GM19025 (cell line): ENCODE results near the gene TTC3.

Experiments used
- ATAC-seq: cut with Tn5 transposase; IDR thresholded peaks from one replicate; pipeline ENCODE4 v1.9.1; 2021; ENCODE audit warnings: mild to moderate bottlenecking, low read depth, moderate library complexity; ENCODE audit not compliant: unreplicated experiment

TTC3 gene

GRCh38 chr21:37146320-37147235 is 73.5 kb downstream of the TTC3 start:
- ATAC-seq, result no peak

DNA sequence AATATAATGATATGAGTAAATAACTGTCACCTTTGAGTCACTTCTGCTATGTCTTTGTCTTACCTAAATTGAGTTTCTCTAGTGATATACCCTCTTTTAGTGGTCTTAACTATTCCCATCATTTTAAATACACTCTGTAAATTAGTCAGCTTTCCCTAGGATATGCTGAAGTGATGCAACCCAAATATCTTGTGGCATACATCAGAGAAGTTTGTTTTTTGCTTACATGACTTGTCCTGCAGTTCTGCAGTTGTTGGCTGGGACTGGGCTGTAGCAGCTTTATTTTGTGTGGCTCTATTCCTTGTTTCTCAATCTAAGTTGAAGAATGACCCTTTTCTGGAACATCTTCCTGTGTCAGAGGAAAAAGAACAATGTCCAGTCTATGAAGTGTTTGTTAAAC is 76.4 kb downstream of the TTC3 start:
- ATAC-seq, result no peak

- no peak for ATAC-seq
Observed at GRCh38 chr21:37153196-37153934, 80.3 kb downstream of the TTC3 start.

- no peak for ATAC-seq
Observed at GRCh38 chr21:37153935-37154350, 80.9 kb downstream of the TTC3 start.

DNA sequence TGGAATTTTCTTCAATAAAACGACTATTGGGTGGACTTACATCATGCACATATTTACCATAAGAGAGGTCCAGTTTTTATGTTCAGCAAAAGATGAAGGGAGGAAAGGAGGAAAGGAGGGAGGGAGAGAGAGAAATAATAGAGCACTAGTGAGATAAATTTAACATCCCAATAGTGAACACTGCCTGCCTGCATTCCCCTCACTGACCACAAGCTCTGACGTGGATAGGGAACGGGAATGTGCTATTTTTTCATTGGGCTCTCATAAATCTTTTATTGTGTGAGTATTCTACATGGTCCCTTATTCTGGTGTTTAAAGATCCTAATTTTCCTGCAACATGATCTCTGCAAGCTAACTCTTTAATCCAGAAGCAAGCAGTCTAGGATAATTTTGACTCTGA is 82.1 kb downstream of the TTC3 start:
- ATAC-seq, result no peak

GRCh38 chr21:37157938-37158337 is 84.9 kb downstream of the TTC3 start:
- ATAC-seq, result no peak

- ATAC-seq, result peak; percentile 58
Observed at GRCh38 chr21:37159053-37159776, 86.2 kb downstream of the TTC3 start.

GRCh38 chr21:37159949-37160348 is 86.9 kb downstream of the TTC3 start:
- ATAC-seq, result no peak

DNA sequence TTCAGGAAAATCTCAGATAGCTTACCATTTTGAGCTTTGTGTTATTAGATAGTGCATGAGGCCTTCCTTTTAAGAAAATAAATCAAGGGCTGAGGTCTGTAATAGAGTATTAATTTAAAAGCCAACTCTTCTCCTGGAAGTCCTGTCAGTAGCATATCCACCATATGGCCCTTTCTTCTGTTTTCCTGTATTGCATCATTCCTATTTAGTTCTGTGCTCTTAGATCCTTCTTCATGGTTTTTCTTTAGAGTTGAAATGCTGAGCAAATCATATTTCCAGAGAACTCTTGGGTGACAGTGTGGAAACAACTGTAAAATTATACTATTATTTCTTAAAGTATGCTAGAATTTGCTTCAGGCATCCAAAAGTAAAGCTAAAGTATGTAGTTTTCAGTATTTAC is 91.7 kb downstream of the TTC3 start:
- no peak for ATAC-seq

DNA sequence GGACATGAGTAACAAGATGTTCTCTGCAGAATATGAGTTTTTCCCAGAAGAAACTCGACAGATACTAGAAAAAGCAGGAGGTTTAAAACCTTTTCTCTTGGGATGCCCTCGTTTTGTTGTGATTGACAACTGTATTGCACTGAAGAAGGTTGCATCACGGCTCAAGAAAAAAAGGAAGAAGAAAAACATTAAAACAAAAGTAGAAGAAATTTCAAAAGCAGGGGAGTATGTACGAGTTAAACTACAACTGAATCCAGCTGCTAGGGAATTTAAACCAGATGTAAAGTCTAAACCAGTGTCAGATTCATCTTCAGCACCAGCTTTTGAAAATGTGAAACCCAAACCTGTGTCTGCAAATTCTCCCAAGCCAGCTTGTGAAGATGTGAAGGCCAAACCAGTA is 92.5 kb downstream of the TTC3 start:
- ATAC-seq, result no peak

- no peak for ATAC-seq
Observed at GRCh38 chr21:37166733-37167132, 93.7 kb downstream of the TTC3 start.

DNA sequence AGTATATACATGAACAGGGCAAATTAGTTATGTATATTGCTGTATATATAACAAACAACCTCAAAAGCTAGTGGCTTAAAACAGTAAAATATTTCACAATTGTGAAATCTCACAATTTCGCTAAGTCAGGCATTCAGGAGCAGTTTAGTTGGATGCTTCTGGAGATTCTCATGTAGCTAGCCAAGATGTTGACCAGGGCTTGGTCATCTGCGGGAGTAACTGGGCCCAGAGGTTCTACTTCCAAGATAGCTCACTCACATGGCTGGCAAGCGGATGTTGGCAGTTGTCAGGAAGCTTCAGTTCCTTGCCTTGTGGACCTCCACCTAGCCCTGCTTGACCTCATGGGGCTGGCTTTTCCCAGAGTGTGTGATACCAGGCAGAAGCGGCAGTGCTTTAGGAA is 95.6 kb downstream of the TTC3 start:
- no peak for ATAC-seq

- ATAC-seq, result no peak
Observed at GRCh38 chr21:37172646-37173045, 99.6 kb downstream of the TTC3 start.

DNA sequence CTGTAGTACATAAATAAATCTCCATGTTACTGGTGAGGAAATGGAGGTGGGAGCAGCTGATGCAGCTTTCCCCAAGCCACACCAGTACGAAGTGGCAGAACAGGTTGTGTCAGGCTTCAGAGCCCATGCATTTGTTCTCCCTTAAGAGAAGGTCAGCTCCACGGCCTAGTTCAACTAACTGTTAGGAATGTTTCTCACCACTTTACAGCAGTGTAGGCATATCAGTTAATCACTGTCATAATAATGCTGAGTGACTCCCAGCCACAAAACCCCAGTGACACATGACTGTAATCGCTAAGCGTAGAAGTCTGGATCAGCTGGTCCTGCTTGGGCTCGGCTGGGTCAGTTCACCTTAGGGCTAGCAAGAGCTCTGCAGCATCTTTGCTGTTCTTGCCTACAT is 103.7 kb downstream of the TTC3 start:
- ATAC-seq, result no peak

DNA sequence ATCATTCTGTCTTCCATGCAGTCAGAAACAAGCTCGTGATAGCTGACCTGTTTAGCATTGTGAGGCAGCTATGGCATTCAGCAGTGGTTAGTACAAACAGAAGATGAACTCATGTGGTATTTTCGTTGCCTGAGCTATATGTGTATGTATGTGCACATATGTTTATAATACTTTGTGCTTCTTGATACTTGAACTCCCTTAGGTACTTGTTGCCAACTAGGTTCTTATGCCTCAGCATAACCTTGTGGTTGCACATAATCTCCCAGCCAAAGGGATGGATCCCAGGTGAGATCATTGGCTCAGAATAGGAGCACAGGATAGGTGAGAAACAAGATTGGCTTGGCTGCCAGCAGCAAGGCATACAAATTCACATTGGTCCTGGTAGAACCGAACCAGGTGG is 108.0 kb downstream of the TTC3 start:
- ATAC-seq, result no peak

- ATAC-seq, result no peak
Observed at GRCh38 chr21:37182222-37182621, 109.2 kb downstream of the TTC3 start.

- no peak for ATAC-seq
Observed at GRCh38 chr21:37183749-37184148, 110.7 kb downstream of the TTC3 start.

- no peak for ATAC-seq
Observed at GRCh38 chr21:37184784-37185593, 111.9 kb downstream of the TTC3 start.

DNA sequence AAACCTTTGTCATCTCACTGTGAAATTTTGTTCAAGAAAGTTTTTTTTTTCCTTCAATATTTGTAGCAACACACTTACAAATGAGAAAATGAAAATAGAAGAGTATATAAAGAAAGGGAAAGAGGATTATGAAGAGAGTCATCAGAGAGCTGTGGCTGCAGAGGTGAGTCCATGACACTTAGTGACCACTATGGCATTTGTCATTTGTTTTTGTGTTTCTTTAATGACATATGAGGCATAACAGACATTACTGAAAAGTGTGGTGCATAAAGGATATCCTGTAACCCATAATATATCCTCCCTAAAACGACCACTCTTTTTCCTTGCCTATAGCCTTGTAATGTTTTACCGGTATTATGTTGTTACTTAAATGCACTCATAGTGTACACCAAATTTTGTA is 113.9 kb downstream of the TTC3 start:
- ATAC-seq, result no peak

GRCh38 chr21:37188825-37189224 is 115.8 kb downstream of the TTC3 start:
- ATAC-seq, result no peak
